DOHH2 (cell line): ENCODE measurements around the gene GRK2.

Experiments
- H3F3A ChIP-seq: fragments of 200-600 bp; sonication (generic), shearing (Covaris generic); 2 replicates; pipeline ENCODE4 v1.6.0; 2016; ENCODE audit warnings: antibody characterized with exemption, mild to moderate bottlenecking; ENCODE audit not compliant: control insufficient read depth, insufficient read depth
- H3K27ac ChIP-seq: fragments of 200-600 bp; sonication (generic); 2 replicates; pipeline ENCODE4 v1.5.1; 2014; ENCODE audit warnings: low read depth, mild to moderate bottlenecking, low read length, moderate library complexity
- H3K27me3 ChIP-seq: fragments of 200-600 bp; sonication (generic); 2 replicates; pipeline ENCODE4 v1.6.1; 2014; ENCODE audit warnings: mild to moderate bottlenecking, low read length, mixed read lengths; ENCODE audit not compliant: control insufficient read depth
- H3K36me3 ChIP-seq: fragments of 200-600 bp; sonication (generic); 2 replicates; pipeline ENCODE4 v1.6.1; 2014; ENCODE audit warnings: mild to moderate bottlenecking, low read length, moderate library complexity, mixed read lengths; ENCODE audit not compliant: control insufficient read depth
- H3K4me1 ChIP-seq: fragments of 200-600 bp; sonication (generic); 2 replicates; pipeline ENCODE4 v1.6.1; 2014; ENCODE audit warnings: mild to moderate bottlenecking, low read length, mixed read lengths; ENCODE audit not compliant: control insufficient read depth
- H3K4me2 ChIP-seq: fragments of 200-600 bp; sonication (generic); 2 replicates; pipeline ENCODE4 v1.6.0; 2014; ENCODE audit warnings: mild to moderate bottlenecking, low read length, moderate library complexity
- H3K4me3 ChIP-seq: fragments of 200-600 bp; sonication (generic); 2 replicates; pipeline ENCODE4 v1.5.1; 2014; ENCODE audit warnings: mild to moderate bottlenecking, low read length, mixed read lengths
- H3K79me2 ChIP-seq: fragments of 200-600 bp; sonication (generic); 2 replicates; pipeline ENCODE4 v1.6.1; 2014; ENCODE audit warnings: mild to moderate bottlenecking, low read length, mixed read lengths; ENCODE audit not compliant: control insufficient read depth
- H3K9me2 ChIP-seq: fragments of 200-600 bp; sonication (generic); replicated peaks from 2 replicates; pipeline ENCODE4 v1.6.1; 2014; ENCODE audit warnings: mild to moderate bottlenecking, low read length, mixed read lengths; ENCODE audit not compliant: control insufficient read depth
- H3K9me3 ChIP-seq: fragments of 200-600 bp; sonication (generic); 2 replicates; pipeline ENCODE4 v1.6.1; 2014; ENCODE audit warnings: antibody characterized with exemption, low read length, mixed read lengths; ENCODE audit not compliant: control insufficient read depth, insufficient read depth
- H4K20me1 ChIP-seq: fragments of 200-600 bp; sonication (generic); 2 replicates; pipeline ENCODE4 v1.6.0; 2014; ENCODE audit warnings: low read depth, mild to moderate bottlenecking, antibody characterized with exemption, low read length, moderate library complexity; ENCODE audit not compliant: control insufficient read depth, insufficient read depth
- EZH2phosphoT487 ChIP-seq: fragments of 200-600 bp; sonication (generic); IDR thresholded peaks from 2 replicates; pipeline ENCODE4 v1.6.1; 2017; ENCODE audit warnings: borderline replicate concordance, mild to moderate bottlenecking, antibody characterized with exemption, low read length, moderate library complexity, mixed read lengths
- TF ChIP-seq, protein P1 (sequence below): fragments of 200-600 bp; sonication (generic); IDR thresholded peaks from one replicate; pipeline ENCODE4 v1.5.1; 2014; ENCODE audit warnings: antibody characterized with exemption, mild to moderate bottlenecking, low read depth, low read length; ENCODE audit not compliant: poor library complexity, severe bottlenecking

Gene GRK2

DNA sequence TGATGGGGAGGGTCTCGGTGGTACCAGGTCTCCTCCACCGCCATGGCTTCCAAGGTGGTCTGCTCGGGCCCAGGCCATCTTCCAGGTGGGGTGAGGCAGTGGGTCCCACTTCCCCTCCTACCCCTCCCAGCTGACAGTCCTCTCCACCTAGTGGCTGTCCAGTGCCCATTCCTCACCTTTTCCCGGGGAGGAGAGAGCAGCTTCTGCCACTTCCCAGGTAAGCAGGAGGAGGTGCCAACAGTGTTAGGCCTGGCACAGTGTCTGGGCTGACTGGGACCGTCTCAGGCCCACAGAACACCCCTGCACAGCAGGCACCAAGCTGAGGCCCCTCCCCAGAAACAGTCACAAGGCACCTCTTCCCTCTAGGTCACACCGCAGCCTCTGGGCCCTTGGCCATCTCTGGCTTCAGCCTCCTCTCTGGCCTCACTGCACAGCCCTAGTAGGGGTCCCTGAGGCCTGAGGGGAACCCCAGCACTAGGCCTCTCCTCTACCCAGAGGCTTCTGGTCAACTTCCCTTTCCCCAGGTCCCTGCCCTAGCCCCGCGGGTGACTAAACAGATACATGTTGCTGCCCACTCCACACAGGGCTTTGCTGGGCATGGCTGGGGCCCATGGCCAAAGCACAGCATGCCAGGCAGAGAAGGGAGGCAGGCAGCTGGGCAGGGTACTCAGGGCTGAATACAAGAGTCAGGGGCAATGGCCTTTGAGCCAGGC is 20.5 kb downstream of the GRK2 start:
- Histone ChIP-seq H3K79me2 (peaks cover 27% of the 10 kb centered on the region), H3K36me3 (peaks cover 87% of the 10 kb centered on the region), H3K27ac (peak overlapping the region; percentile 98), H3K4me2 (peak overlapping the region; percentile 89), H3K4me1 (peaks cover 63% of the 10 kb centered on the region), H3K9me3 (no peaks in the 10 kb centered on the region), H3F3A (peaks cover 29% of the 10 kb centered on the region), H3K4me3 (peak overlapping the region; percentile 92), H3K9me2 (no peaks in the 10 kb centered on the region), H4K20me1 (no peaks in the 10 kb centered on the region), H3K27me3 (no peaks in the 10 kb centered on the region)
- TF ChIP-seq, protein P1, sequence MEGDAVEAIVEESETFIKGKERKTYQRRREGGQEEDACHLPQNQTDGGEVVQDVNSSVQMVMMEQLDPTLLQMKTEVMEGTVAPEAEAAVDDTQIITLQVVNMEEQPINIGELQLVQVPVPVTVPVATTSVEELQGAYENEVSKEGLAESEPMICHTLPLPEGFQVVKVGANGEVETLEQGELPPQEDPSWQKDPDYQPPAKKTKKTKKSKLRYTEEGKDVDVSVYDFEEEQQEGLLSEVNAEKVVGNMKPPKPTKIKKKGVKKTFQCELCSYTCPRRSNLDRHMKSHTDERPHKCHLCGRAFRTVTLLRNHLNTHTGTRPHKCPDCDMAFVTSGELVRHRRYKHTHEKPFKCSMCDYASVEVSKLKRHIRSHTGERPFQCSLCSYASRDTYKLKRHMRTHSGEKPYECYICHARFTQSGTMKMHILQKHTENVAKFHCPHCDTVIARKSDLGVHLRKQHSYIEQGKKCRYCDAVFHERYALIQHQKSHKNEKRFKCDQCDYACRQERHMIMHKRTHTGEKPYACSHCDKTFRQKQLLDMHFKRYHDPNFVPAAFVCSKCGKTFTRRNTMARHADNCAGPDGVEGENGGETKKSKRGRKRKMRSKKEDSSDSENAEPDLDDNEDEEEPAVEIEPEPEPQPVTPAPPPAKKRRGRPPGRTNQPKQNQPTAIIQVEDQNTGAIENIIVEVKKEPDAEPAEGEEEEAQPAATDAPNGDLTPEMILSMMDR: peak; percentile 13
- TF ChIP-seq EZH2phosphoT487: no peak

DNA sequence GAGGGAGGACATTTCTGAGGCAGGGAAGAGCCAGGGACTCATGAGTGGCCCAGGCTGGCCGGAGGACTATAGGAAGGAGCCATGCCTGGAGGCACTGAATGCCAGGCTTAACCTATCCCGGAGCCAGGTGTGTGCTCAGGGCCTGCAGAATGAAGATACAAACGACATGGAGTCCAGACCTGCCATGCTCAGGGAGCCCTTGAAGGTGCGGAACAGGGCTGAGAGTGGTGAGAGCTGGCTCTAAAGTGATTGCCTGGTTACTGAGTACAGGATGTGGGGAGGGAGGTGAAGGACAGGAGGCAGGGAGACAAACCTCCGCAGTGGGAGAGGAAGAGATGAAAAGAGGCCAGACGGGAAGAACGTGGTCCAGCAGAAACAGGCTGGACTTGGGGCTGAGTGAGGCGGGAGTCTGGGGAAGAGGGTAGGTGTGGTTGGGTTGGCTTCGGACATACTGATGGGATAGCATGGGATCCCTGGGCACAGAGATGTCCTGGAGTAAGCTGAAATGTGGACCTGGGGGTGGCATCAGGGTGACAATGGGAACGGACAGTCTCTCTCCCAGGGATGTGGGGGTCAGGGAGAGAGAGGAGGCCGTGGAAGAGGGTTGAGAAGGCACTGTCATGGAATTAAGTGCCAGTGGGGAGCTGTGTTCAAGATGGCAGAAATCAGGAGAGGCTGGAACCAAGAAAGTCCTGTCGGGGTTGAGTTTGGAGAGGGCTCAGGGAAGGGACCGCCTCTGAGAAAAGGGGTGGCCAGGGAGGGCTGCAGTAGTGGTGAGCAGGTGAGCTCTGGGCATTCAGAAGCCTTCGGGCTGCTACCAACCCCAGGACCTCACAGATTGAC is 21.3 kb downstream of the GRK2 start:
- no peaks in the 10 kb centered on the region for H3K9me2 ChIP-seq
- TF ChIP-seq EZH2phosphoT487: no peak
- TF ChIP-seq, protein P1: no peak
- no peaks in the 10 kb centered on the region for H3K9me3 ChIP-seq
- H4K20me1 ChIP-seq: no peaks in the 10 kb centered on the region
- H3K27me3 ChIP-seq: no peaks in the 10 kb centered on the region
- H3K36me3 ChIP-seq: peaks cover 87% of the 10 kb centered on the region
- H3K4me2 ChIP-seq: peak overlapping the region; percentile 89
- peaks cover 29% of the 10 kb centered on the region for H3F3A ChIP-seq
- peak overlapping the region; percentile 98 for H3K27ac ChIP-seq
- H3K4me3 ChIP-seq: peak overlapping the region; percentile 92
- peaks cover 30% of the 10 kb centered on the region for H3K79me2 ChIP-seq
- peaks cover 67% of the 10 kb centered on the region for H3K4me1 ChIP-seq

DNA sequence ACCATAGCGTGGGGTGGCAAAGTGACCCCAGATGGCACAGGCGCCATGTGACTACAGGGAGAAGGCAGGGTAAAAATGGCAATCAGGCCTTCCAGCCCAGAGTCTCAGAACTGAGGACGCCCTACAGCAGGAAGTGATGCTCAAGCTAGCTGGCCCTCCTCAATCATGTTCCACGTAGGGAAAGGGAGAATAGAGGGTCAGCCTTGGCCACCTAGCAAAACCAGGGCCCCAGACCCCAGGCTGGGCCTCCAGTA is 21.9 kb downstream of the GRK2 start:
- Histone ChIP-seq H3K4me2 (peak overlapping the region; percentile 89), H4K20me1 (no peaks in the 10 kb centered on the region), H3K9me2 (no peaks in the 10 kb centered on the region), H3K79me2 (peaks cover 33% of the 10 kb centered on the region), H3K9me3 (no peaks in the 10 kb centered on the region), H3F3A (peaks cover 29% of the 10 kb centered on the region), H3K4me1 (peaks cover 66% of the 10 kb centered on the region), H3K27me3 (no peaks in the 10 kb centered on the region), H3K27ac (peak overlapping the region; percentile 98), H3K36me3 (peaks cover 87% of the 10 kb centered on the region), H3K4me3 (peak overlapping the region; percentile 92)
- TF ChIP-seq EZH2phosphoT487: no peak
- TF ChIP-seq, protein P1: no peak
